Rectal smooth muscle tissue (tissue), 1 donor: ENCODE data around the gene ZBTB45.

Experiments used
- H3K27ac ChIP-seq: one replicate; pipeline ENCODE4 v1.7.0; 2013; ENCODE audit warnings: low read depth, low read length, inconsistent platforms
- H3K27me3 ChIP-seq: one replicate; pipeline ENCODE4 v1.7.0; 2013; ENCODE audit warnings: low read length; ENCODE audit not compliant: control insufficient read depth, insufficient read depth
- H3K36me3 ChIP-seq: one replicate; pipeline ENCODE4 v1.7.0; 2013; ENCODE audit warnings: low read length; ENCODE audit not compliant: control insufficient read depth, insufficient read depth
- H3K4me1 ChIP-seq: one replicate; pipeline ENCODE4 v1.7.0; 2013; ENCODE audit warnings: low read length; ENCODE audit not compliant: control insufficient read depth, insufficient read depth
- H3K4me3 ChIP-seq: one replicate; pipeline ENCODE4 v1.7.0; 2013; ENCODE audit warnings: low read length
- H3K9ac ChIP-seq: one replicate; pipeline ENCODE4 v1.7.0; 2013; ENCODE audit warnings: low read length

The ZBTB45 gene

DNA sequence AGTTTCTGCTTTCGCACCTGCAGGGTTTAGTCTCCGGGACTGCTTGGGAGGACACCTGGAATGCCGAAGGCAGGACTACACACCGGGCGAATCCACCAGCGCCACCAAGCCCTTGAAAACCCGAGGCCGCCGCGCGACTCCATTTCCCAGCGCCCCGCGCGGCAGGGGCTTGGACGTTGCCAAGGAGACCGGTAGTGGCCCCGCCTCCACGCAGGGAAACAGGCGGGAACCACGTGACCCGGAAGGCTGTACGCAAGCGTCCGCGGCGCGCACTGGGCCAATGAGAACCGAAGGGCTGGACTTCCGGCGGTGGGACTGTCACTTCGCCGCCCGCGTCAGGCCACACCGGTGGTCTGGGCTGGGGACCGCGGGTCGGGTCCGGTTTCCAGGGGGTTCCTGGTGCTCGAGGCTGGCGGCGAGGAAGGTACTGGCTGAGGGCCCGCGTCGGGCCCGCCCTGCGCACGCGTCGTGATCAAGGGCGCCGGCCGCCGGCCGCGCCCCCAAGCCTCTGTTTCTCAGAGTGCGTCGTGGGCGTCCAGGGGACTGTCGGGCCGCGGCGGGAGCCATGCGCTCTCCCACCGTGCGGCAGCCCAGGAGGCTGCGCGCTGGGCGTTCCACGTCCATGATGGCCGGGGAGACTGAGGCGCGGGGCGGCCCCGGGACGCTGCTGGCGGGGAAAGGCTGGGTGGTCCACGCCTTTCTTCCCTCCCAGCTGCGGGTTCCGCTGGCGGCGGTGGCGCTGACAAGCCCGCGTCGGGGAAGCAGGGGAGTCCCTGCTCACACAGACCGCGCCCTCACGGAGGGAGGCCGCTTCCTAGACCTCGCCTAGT, 52.6 kb downstream of the ZBTB45 start, which contains the start of gene ZNF324:
Gene ZNF324, plus strand, starts transcription at position 321 of the 830 bp plus-strand sequence. CDS start 2,106 bp downstream, outside the sequence.
- H3K36me3 ChIP-seq = peaks cover 2% of the 10 kb centered on the region
- H3K27ac ChIP-seq = peak within 1 kb of the TSS; percentile 66
- H3K9ac ChIP-seq = peak within 1 kb of the TSS; percentile 38
- peaks cover 8% of the 10 kb centered on the region for H3K4me1 ChIP-seq
- no peaks in the 10 kb centered on the region for H3K27me3 ChIP-seq
- peak within 1 kb of the TSS; percentile 89 for H3K4me3 ChIP-seq

DNA sequence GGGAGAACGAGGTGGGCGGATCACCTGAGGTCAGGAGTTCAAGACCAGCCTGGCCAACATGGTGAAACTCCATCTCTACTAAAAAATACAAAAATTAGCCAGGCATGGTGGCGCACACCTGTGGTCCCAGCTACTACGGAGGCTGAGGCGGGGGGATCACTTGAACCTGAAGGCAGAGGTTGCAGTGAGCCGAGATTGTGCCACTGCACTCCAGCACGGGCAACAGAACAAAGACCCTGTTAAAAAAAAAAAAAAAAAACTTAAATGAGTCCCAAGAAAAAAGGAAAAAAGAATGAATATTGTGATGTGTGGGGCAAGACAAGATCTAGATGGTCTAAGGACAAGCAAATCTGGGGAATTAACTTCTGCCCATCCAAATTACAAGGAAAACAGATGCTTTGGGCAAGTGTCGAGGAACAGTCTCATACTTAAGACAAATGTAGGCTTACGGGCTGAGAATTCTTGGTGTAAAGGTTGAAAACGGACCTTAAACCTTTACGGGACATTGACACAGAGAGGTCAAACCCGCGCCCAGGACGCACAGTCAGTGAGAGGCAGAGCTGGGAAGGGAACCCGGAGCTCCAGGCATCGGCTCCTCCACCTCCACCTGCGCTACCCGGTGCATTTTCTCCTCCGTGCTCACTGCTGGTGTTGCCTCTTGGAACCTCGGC, 53.4 kb downstream of the ZBTB45 start:
- Histone ChIP-seq H3K9ac (no peak overlapping the region), H3K4me3 (peak overlapping the region; percentile 83), H3K4me1 (peaks cover 8% of the 10 kb centered on the region), H3K27me3 (no peaks in the 10 kb centered on the region), H3K36me3 (peaks cover 2% of the 10 kb centered on the region), H3K27ac (no peak overlapping the region)
